Panc1 (cell line): Measurements from ENCODE around the gene TRAF5. TPM values are rescaled to one million over a fixed set of nuclear protein-coding genes. Genes with fewer than 3 reads are reported as not detected.

Experiments
- ATAC-seq: fragments of 200-7000 bp; cut with Tn5 transposase; 2 replicates; pipeline ENCODE4 v1.9.1; 2020; ENCODE audit warnings: mild to moderate bottlenecking, moderate library complexity
- BruUV-seq: library from RNA; stranded (reverse); fragments of 400-500 nt; replicated peaks from 2 replicates; lab custom pipeline; 2021; lab: Mats Ljungman, UMichigan
- CTCF ChIA-PET: fragments of 300-600 bp; sonication (Branson Sonifier 250); formaldehyde crosslinking; loops from one replicate; lab custom pipeline; 2022; ENCODE audit warnings: antibody characterized with exemption; lab: Charles Lee
- POLR2A ChIA-PET: fragments of 300-600 bp; sonication (Branson Sonifier 250); formaldehyde crosslinking; loops from one replicate; lab custom pipeline; 2022; ENCODE audit warnings: antibody characterized with exemption; lab: Charles Lee
- DNase-seq: peaks from one replicate; pipeline ENCODE4 v3.0.0-alpha.2; 2010; ENCODE audit warnings: low read depth, low spot score
- H3K27ac ChIP-seq: 2 replicates; pipeline ENCODE4 v1.5.1; 2011; ENCODE audit warnings: mild to moderate bottlenecking, low read length, inconsistent platforms
- H3K27me3 ChIP-seq: fragments of 200-500 bp; sonication (Bioruptor generic); 2 replicates; pipeline ENCODE4 v1.6.0; 2014; ENCODE audit warnings: low read length, inconsistent platforms; ENCODE audit not compliant: control insufficient read depth, insufficient read depth
- H3K36me3 ChIP-seq: fragments of 200-500 bp; sonication (Bioruptor generic); 2 replicates; pipeline ENCODE4 v1.5.1; 2014; ENCODE audit warnings: inconsistent platforms, mild to moderate bottlenecking, low read length, moderate library complexity; ENCODE audit not compliant: control insufficient read depth, insufficient read depth
- H3K4me1 ChIP-seq: 2 replicates; pipeline ENCODE4 v1.5.1; 2011; ENCODE audit warnings: inconsistent platforms, mild to moderate bottlenecking, low read length, moderate library complexity; ENCODE audit not compliant: control insufficient read depth, insufficient read depth
- H3K4me3 ChIP-seq, 2 experiments: 2 replicates each; pipeline ENCODE4 v1.5.1; 2011 to 2012; ENCODE audit warnings: low read depth in 2 of 2, low read length in 2 of 2, mild to moderate bottlenecking in 2 of 2, inconsistent platforms in 1 of 2, moderate library complexity in 1 of 2
- H3K9me3 ChIP-seq: fragments of 200-500 bp; sonication (Bioruptor generic); 2 replicates; pipeline ENCODE4 v1.5.1; 2014; ENCODE audit warnings: low read depth, mild to moderate bottlenecking, inconsistent platforms, low read length, moderate library complexity; ENCODE audit not compliant: control insufficient read depth, insufficient read depth
- CTCF ChIP-seq: fragments of 450-650 bp; IDR thresholded peaks from 2 replicates; pipeline ENCODE4 v1.5.1; 2017; ENCODE audit warnings: mild to moderate bottlenecking
- POLR2AphosphoS5 ChIP-seq: IDR thresholded peaks from 2 replicates; pipeline ENCODE4 v1.6.1; 2012; ENCODE audit warnings: mild to moderate bottlenecking, low read depth, low read length, moderate library complexity
- REST ChIP-seq, 2 experiments: IDR thresholded peaks; 2 replicates each; pipeline ENCODE4 v1.6.1; 2011 to 2012; ENCODE audit warnings: low read depth in 2 of 2, control low read depth in 1 of 2, low read length in 1 of 2, mild to moderate bottlenecking in 1 of 2, moderate library complexity in 1 of 2; ENCODE audit not compliant: insufficient read depth in 1 of 2
- SIN3A ChIP-seq: IDR thresholded peaks from 2 replicates; pipeline ENCODE4 v1.6.1; 2012; ENCODE audit warnings: low read depth, mild to moderate bottlenecking, low read length, moderate library complexity, borderline replicate concordance; ENCODE audit not compliant: insufficient read depth
- TCF7L2 ChIP-seq: IDR thresholded peaks from 2 replicates; pipeline ENCODE4 v1.6.1; 2011; ENCODE audit warnings: mild to moderate bottlenecking, low read depth, low read length, inconsistent platforms
- in situ Hi-C: cut with HindIII; loops from 2 replicates; pipeline ENCODE4 v1.10.0; 2016; ENCODE audit warnings: low sequenced_read_pairs, low pct_unique_long_range_greater_than_20kb
- intact Hi-C: fragments of 100-400 bp; cut with micrococcal nuclease; formaldehyde crosslinking; loops from one replicate; pipeline ENCODE4 v1.10.0; 2022; ENCODE audit not compliant: unreplicated experiment
- total RNA-seq: library from RNA; stranded (reverse); gene quantifications from one replicate; pipeline ENCODE4 v1.2.1, GENCODE V29; 2021; ENCODE audit not compliant: unreplicated experiment

TRAF5 gene
- total RNA-seq, 1 experiment from 2014 or later, result 10.5 TPM

DNA sequence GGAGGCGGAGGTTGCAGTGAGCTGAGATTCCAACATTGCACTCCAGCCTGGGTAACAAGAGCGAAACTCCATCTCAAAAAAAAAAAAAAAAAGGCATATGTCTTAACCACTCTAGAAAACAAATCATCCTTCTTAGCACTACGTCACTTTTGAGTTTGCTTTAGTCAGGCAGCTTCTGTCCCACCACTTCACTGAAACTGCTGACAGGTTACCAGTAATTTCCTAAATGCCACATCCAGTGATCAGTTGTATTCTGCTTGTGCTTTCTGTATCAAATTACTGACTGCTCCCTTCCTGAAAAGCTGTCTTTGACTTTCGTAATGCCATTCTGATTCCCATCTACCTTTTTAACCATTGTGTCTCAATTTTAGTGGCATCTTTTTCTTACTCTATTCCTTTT is 45.7 kb upstream of the TRAF5 start:
- H3K27me3 ChIP-seq, result no peaks in the 10 kb centered on the region
- no peaks in the 10 kb centered on the region for H3K9me3 ChIP-seq
- ChIA-PET CTCF (interaction anchor here (0.7 kb wide), 1 partner anchor 797 kb away, joined by 5 read pairs; no protein-coding TSS in a partner anchor), POLR2A (interaction anchor here (0.7 kb wide), 1 partner anchor 14 kb away, joined by 9 read pairs; no protein-coding TSS in a partner anchor)
- TF ChIP-seq CTCF (no peak), REST (IDR thresholded peaks at IDR 0.05; ENCODE audit: insufficient read depth in 1 of 2, low read depth in 2 of 2, low read length in 1 of 2) (no peak), POLR2AphosphoS5 (no peak), TCF7L2 (no peak), SIN3A (no peak)
- peaks cover 34% of the 10 kb centered on the region for H3K36me3 ChIP-seq
- intact Hi-C loops (no loop called here), in situ Hi-C loops (no loop called here)
- BruUV-seq, result no TSS peak
- no peaks in the 10 kb centered on the region for H3K4me1 ChIP-seq
- no peak for DNase-seq
- H3K27ac ChIP-seq, result no peak overlapping the region
- no peak for ATAC-seq
- H3K4me3 ChIP-seq, result no peak overlapping the region

- ChIA-PET CTCF (interaction anchor here (0.7 kb wide), 1 partner anchor 798 kb away, joined by 5 read pairs; no protein-coding TSS in a partner anchor), POLR2A (interaction anchor here (0.7 kb wide), 1 partner anchor 13 kb away, joined by 9 read pairs; no protein-coding TSS in a partner anchor)
- TF ChIP-seq POLR2AphosphoS5 (no peak), CTCF (no peak), REST (IDR thresholded peaks at IDR 0.05; ENCODE audit: insufficient read depth in 1 of 2, low read depth in 2 of 2, low read length in 1 of 2) (no peak), TCF7L2 (no peak), SIN3A (no peak)
- intact Hi-C loops, result no loop called here
- no TSS peak for BruUV-seq
- H3K4me3 ChIP-seq, result no peak overlapping the region
- no peaks in the 10 kb centered on the region for H3K9me3 ChIP-seq
- ATAC-seq (no peak), DNase-seq (no peak)
- in situ Hi-C loops, result no loop called here
- H3K27ac ChIP-seq, result no peak overlapping the region
- H3K36me3 ChIP-seq, result peaks cover 31% of the 10 kb centered on the region
- H3K27me3 ChIP-seq, result no peaks in the 10 kb centered on the region
- H3K4me1 ChIP-seq, result no peaks in the 10 kb centered on the region
Observed at GRCh38 chr1:211281320-211282022, 45.2 kb upstream of the TRAF5 start.
